CD14-positive monocyte (primary cell): ENCODE results near the gene THEMIS. TPM values are rescaled to one million over a fixed set of nuclear protein-coding genes. Genes with fewer than 3 reads are reported as not detected.

Experiments used
- DNase-seq, 3 donors: peaks; one replicate each; pipeline ENCODE4 v3.0.0-alpha.2; 2011 to 2022
- H2AFZ ChIP-seq: 2 replicates; pipeline ENCODE4 v1.6.0; 2012; ENCODE audit warnings: mild to moderate bottlenecking, low read depth, low read length, inconsistent platforms; ENCODE audit not compliant: insufficient read depth, poor library complexity, severe bottlenecking
- H3K27ac ChIP-seq, 2 donors: 1 replicate in 1 of 2; 2 replicates in 1 of 2; pipeline ENCODE4 v1.5.1; 2012 to 2013; ENCODE audit warnings: low read length in 2 of 2, control low read depth in 1 of 2, inconsistent platforms in 1 of 2, low read depth in 1 of 2, mild to moderate bottlenecking in 1 of 2
- H3K27me3 ChIP-seq, 2 donors: one replicate each; pipeline versions ENCODE4 v1.6.0 to v1.6.1; 2011 to 2013; ENCODE audit warnings: low read length in 2 of 2; ENCODE audit not compliant: control insufficient read depth in 2 of 2, insufficient read depth in 2 of 2
- H3K36me3 ChIP-seq, 2 donors: replicated peaks in 1 of 2; 1 replicate in 1 of 2; 2 replicates in 1 of 2; pipeline versions ENCODE4 v1.5.1 to v1.6.1; 2012 to 2013; ENCODE audit warnings: low read length in 2 of 2, control low read depth in 1 of 2, inconsistent platforms in 1 of 2, mild to moderate bottlenecking in 1 of 2; ENCODE audit not compliant: insufficient read depth in 2 of 2, control insufficient read depth in 1 of 2
- H3K4me1 ChIP-seq, 2 donors: 1 replicate in 1 of 2; 2 replicates in 1 of 2; pipeline versions ENCODE4 v1.5.1 to v1.6.1; 2012 to 2013; ENCODE audit warnings: low read length in 2 of 2, control low read depth in 1 of 2, inconsistent platforms in 1 of 2, mild to moderate bottlenecking in 1 of 2, moderate library complexity in 1 of 2; ENCODE audit not compliant: insufficient read depth in 2 of 2, control insufficient read depth in 1 of 2
- H3K4me2 ChIP-seq: replicated peaks from 2 replicates; pipeline ENCODE3; 2012; ENCODE audit warnings: low read length, moderate library complexity, mild to moderate bottlenecking; ENCODE audit not compliant: poor library complexity, severe bottlenecking; ENCODE audit errors: extremely low read depth
- H3K4me3 ChIP-seq, 3 experiments: fragments of 200-600 bp in 1 of 3; sonication (generic) in 1 of 3; replicated peaks in 1 of 3; 1 replicate in 2 of 3; 2 replicates in 1 of 3; pipeline ENCODE4 v1.5.1; 2011 to 2013; ENCODE audit warnings: low read length in 3 of 3, mild to moderate bottlenecking in 3 of 3, control low read depth in 2 of 3, low read depth in 2 of 3, inconsistent platforms in 1 of 3, moderate library complexity in 1 of 3
- H3K79me2 ChIP-seq: 2 replicates; pipeline ENCODE4 v1.6.0; 2012; ENCODE audit warnings: mild to moderate bottlenecking, control low read depth, inconsistent platforms, low read length, moderate library complexity; ENCODE audit not compliant: insufficient read depth
- H3K9ac ChIP-seq: 2 replicates; pipeline ENCODE4 v1.6.0; 2017; ENCODE audit warnings: low read length, mild to moderate bottlenecking; ENCODE audit not compliant: insufficient read depth, poor library complexity, severe bottlenecking
- H3K9me3 ChIP-seq, 2 donors: replicated peaks in 1 of 2; 1 replicate in 1 of 2; 2 replicates in 1 of 2; pipeline versions ENCODE4 v1.5.1 to v1.6.1; 2012 to 2013; ENCODE audit warnings: low read length in 2 of 2, control low read depth in 1 of 2; ENCODE audit not compliant: control insufficient read depth in 1 of 2, insufficient read depth in 1 of 2
- H4K20me1 ChIP-seq: 2 replicates; pipeline ENCODE4 v1.6.0; 2012; ENCODE audit warnings: mild to moderate bottlenecking, low read length, control low read depth, moderate library complexity; ENCODE audit not compliant: insufficient read depth
- H3K27ac Mint-ChIP-seq, 7 donors: one replicate each; pipeline ENCODE4 v1.8.0; 2020; ENCODE audit warnings: mild to moderate bottlenecking in 7 of 7, mixed read lengths in 7 of 7, moderate library complexity in 6 of 7, inconsistent platforms in 2 of 7
- H3K27me3 Mint-ChIP-seq, 3 donors: one replicate each; pipeline ENCODE4 v1.8.0; 2021 to 2022; ENCODE audit warnings: low read depth in 3 of 3, mild to moderate bottlenecking in 3 of 3, mixed read lengths in 3 of 3, moderate library complexity in 3 of 3, inconsistent platforms in 1 of 3
- H3K36me3 Mint-ChIP-seq, 2 donors: one replicate each; pipeline ENCODE4 v1.8.0; 2020; ENCODE audit warnings: mixed read lengths in 2 of 2, inconsistent platforms in 1 of 2, mild to moderate bottlenecking in 1 of 2
- H3K4me1 Mint-ChIP-seq: one replicate; pipeline ENCODE4 v1.8.0; 2020; ENCODE audit warnings: mild to moderate bottlenecking, mixed read lengths
- H3K4me3 Mint-ChIP-seq, 2 donors: one replicate each; pipeline ENCODE4 v1.8.0; 2020; ENCODE audit warnings: mild to moderate bottlenecking in 2 of 2, mixed read lengths in 2 of 2, moderate library complexity in 1 of 2
- H3K9me3 Mint-ChIP-seq, 7 donors: one replicate each; pipeline ENCODE4 v1.8.0; 2020 to 2022; ENCODE audit warnings: mixed read lengths in 7 of 7, mild to moderate bottlenecking in 6 of 7, moderate library complexity in 6 of 7, inconsistent platforms in 2 of 7
- WGBS: methylation state at CpG from one replicate; pipeline ENCODE4 v1.1.5; 2013; ENCODE audit warnings: missing lambda C conversion rate; ENCODE audit not compliant: insufficient coverage; 5-methylcytosine and 5-hydroxymethylcytosine counted together
- intact Hi-C, 2 donors: fragments of 100-400 bp; cut with micrococcal nuclease; formaldehyde crosslinking; loops; one replicate each; pipeline versions ENCODE4 v1.15.0 to v1.15.1; 2023
- polyA plus RNA-seq, 3 donors: library from polyadenylated mRNA; depleted of rRNA in 1 of 3; unstranded in 2 of 3; stranded (reverse) in 1 of 3; fragments of 300-500 nt in 2 of 3; fragments of >200 nt in 1 of 3; fragmentation: Illumina TruSeq in 2 of 3; gene quantifications; 1 replicate in 2 of 3; 2 replicates in 1 of 3; pipeline ENCODE4 v1.2.3, GENCODE V29; 2012 to 2021
- TF ChIP-seq, protein P1 (sequence below): fragments of 200-600 bp; IDR thresholded peaks from one replicate; pipeline ENCODE4 v1.8.0; 2022; ENCODE audit warnings: antibody characterized with exemption, mild to moderate bottlenecking

Gene THEMIS
- polyA plus RNA-seq, 3 donors = 0.13 to 0.16 TPM; not detected in 1

DNA sequence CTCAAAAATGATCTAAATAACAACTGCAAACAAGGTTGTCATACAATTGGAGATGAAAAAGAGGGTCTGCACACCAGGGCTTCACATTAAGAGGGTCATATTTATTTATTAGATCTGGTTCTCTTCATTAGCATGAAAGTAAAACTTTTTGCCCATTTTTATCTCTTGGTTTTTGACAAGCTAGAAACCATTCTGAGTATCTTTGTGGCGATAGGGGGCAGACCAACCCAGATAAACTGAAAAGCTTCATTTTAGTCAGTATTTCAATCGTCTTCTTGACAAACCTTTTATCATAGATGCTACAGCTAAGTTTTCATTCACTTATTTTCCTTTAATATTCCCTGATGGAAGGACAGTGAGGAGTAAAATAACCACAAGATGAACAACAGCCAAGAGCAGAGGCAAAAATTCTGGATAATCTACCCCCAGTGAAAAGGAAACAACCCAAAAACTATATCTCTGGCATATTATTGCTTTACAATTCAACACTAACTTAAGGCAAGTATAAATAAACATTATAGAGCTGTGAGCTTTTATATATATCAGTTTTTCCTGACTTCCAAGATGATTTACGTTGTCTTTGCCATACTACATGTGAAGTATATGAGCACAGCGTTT lies 45.2 kb downstream of the THEMIS start:
- no peaks in the 10 kb centered on the region for H3K27me3 ChIP-seq
- no peak overlapping the region for H3K9ac ChIP-seq
- Mint-ChIP-seq H3K27ac (no peak overlapping the region), H3K27me3 (peaks cover 0 to 2% (median 0%) of the 10 kb centered on the region in 3 donors), H3K4me1 (no peaks in the 10 kb centered on the region), H3K36me3 (no peaks in the 10 kb centered on the region), H3K4me3 (no peak overlapping the region), H3K9me3 (no peaks in the 10 kb centered on the region)
- H3K4me3 ChIP-seq = no peak overlapping the region
- no peak overlapping the region for H3K27ac ChIP-seq
- H3K79me2 ChIP-seq = no peaks in the 10 kb centered on the region
- TF ChIP-seq, protein P1, sequence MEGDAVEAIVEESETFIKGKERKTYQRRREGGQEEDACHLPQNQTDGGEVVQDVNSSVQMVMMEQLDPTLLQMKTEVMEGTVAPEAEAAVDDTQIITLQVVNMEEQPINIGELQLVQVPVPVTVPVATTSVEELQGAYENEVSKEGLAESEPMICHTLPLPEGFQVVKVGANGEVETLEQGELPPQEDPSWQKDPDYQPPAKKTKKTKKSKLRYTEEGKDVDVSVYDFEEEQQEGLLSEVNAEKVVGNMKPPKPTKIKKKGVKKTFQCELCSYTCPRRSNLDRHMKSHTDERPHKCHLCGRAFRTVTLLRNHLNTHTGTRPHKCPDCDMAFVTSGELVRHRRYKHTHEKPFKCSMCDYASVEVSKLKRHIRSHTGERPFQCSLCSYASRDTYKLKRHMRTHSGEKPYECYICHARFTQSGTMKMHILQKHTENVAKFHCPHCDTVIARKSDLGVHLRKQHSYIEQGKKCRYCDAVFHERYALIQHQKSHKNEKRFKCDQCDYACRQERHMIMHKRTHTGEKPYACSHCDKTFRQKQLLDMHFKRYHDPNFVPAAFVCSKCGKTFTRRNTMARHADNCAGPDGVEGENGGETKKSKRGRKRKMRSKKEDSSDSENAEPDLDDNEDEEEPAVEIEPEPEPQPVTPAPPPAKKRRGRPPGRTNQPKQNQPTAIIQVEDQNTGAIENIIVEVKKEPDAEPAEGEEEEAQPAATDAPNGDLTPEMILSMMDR = no peak
- intact Hi-C loops = no loop called here
- no peaks in the 10 kb centered on the region for H3K36me3 ChIP-seq
- no peak for DNase-seq
- H2AFZ ChIP-seq = no peak overlapping the region
- WGBS = no CpG with 5 or more reads among the region's 4 CpGs
- no peaks in the 10 kb centered on the region for H4K20me1 ChIP-seq
- no peak overlapping the region for H3K4me2 ChIP-seq
- no peaks in the 10 kb centered on the region for H3K9me3 ChIP-seq
- no peaks in the 10 kb centered on the region for H3K4me1 ChIP-seq

DNA sequence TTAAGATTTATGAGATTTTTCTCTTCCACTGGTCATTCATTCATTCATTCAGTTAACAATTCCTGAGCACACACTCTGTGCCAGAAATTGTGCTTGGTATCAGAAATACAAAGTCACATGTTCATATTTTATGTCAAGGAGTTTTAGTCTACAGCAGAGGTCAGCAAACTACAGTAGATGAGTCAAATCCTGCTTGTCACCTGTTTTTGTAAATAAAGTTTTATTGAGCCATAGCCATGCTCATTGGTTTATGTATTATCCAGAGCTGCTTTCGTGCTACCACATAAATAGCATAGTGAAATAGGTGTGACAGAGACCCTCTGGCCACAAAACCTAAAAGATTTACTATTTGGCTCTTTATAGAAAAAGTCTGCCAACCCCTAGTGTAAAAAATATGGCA lies 46.8 kb downstream of the THEMIS start:
- Mint-ChIP-seq H3K4me1 (no peaks in the 10 kb centered on the region), H3K36me3 (no peaks in the 10 kb centered on the region)
- WGBS = no CpG with 5 or more reads among the region's 1 CpG

More for the DNA sequence above, 46.8 kb downstream of the THEMIS start:
- no peak overlapping the region for H2AFZ ChIP-seq
- no peak overlapping the region for H3K27ac Mint-ChIP-seq
- H3K36me3 ChIP-seq = no peaks in the 10 kb centered on the region
- H3K9me3 Mint-ChIP-seq = peaks cover 0 to 2% (median 0%) of the 10 kb centered on the region in 7 donors
- no peaks in the 10 kb centered on the region for H3K9me3 ChIP-seq
- no peak overlapping the region for H3K4me3 ChIP-seq
- intact Hi-C loops = no loop called here
- H3K4me1 ChIP-seq = no peaks in the 10 kb centered on the region
- TF ChIP-seq, protein P1 = no peak
- H3K4me2 ChIP-seq = no peak overlapping the region
- H3K27me3 ChIP-seq = no peaks in the 10 kb centered on the region
- H4K20me1 ChIP-seq = no peaks in the 10 kb centered on the region
- no peak overlapping the region for H3K27ac ChIP-seq
- H3K27me3 Mint-ChIP-seq = peaks cover 0 to 2% (median 0%) of the 10 kb centered on the region in 3 donors
- H3K4me3 Mint-ChIP-seq = no peak overlapping the region
- no peak for DNase-seq
- H3K9ac ChIP-seq = no peak overlapping the region
- no peaks in the 10 kb centered on the region for H3K79me2 ChIP-seq
